Adipose tissue (tissue), 3 donors: ENCODE data around the gene SORCS3. TPM values are rescaled to one million over a fixed set of nuclear protein-coding genes. Genes with fewer than 3 reads are reported as not detected.

Source experiments
- H3K27ac ChIP-seq: one replicate; pipeline ENCODE4 v1.5.1; 2013; ENCODE audit warnings: low read depth, low read length
- WGBS, 3 donors: extraction: QIAGEN DNeasy Blood & Tissue Kit; methylation state at CpG; one replicate each; pipeline ENCODE4 v1.1.7; 2013; 5-methylcytosine and 5-hydroxymethylcytosine counted together
- polyA plus RNA-seq, 3 donors: library from polyadenylated mRNA; stranded (reverse); fragments of 200-250 nt; gene quantifications; one replicate each; pipeline ENCODE4 v1.2.3, GENCODE V29; 2013
- donor health status: healthy with polysubstance abuse.
- donor health status: Bipolar disorder and iron deficiency.
- donor health status: healthy.

The SORCS3 gene
- polyA plus RNA-seq, 3 donors: 0.01 TPM; not detected in 1

DNA sequence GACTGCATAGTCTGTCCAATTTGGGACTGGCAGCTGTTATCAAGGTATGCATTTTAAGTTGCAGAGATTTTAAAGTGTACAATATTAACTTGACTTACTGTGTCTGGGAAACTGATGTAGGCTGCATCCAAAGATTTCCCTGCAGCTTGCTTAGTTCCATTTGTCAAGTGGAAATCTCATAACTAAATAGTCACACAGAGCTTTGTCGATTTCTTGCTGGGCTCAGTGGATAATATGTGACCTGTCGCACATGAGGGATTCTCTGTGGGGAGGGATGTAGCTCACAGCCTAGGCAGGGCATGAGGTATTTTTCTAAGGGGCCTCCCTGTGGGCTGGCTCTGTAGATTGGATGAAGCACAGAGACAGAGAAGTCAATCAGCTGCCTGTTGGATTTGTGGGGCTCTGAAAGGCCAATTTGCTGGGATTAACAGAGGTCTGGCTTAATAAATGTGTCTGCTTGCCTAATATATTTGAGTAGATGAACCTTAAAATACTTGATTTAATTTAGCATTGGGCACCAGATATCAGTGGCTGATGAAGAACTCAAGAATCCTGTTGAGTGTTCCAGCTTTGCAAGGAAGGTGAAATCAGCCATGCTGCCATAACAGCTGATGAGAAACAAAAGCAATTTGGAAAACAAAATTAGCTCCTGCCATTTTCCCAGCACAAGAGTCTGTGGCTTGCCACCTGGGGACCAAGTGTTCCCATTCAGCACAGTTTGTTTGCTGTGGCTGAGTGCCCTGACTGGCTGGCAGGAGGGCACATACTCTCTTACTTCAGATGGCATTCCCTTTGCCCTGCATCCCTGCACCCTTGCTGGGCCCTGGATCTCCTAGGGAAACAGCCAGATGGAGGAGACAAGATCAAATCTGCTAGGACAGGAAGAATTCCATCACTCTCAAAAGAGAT is 598.5 kb downstream of the SORCS3 start:
- no peak overlapping the region for H3K27ac ChIP-seq
- 83 to 84% (median 83%) methylated on average over 2 of the region's 2 CpGs for WGBS, 3 donors

DNA sequence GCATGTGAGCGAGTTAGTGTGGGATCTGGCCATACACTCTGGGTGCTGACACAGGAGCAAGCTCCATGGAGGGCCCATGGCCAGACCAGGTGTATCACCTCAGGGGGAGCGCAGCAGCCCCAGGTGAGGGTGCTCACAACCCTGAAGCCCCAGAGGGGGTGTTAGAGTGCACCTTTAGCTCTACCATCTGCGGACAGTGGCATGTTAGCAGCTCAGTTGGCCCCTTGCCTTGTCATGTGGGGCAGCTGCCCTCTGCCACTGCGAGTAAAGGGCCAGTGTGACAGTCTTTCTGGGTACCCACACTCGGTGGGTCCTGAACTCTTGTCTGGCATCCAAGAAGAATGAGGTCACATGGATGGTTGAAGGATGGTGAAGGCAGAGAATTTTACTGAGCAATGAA is 600.2 kb downstream of the SORCS3 start:
- 90 to 93% (median 91%) methylated on average over 5 of the region's 5 CpGs for WGBS, 3 donors
- no peak overlapping the region for H3K27ac ChIP-seq

DNA sequence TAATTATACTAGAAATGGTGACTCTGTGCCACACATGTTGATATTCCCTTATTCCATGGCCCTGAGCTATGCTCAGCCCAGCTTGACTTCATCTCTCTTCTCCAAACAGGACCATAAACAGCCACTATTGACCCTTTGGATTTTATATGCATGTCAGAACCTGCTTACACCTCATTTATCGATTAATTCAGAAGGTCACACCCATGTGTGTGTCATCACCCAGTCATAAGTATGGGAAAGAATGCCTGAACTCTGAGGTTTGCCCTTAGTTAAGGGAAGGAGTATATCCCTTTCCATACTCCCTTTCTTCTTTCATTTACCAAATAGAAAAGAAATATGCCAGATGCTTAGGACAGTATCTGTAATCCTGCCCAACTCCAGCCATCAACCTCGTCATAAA is 602.3 kb downstream of the SORCS3 start:
- H3K27ac ChIP-seq: no peak overlapping the region
- 73 to 91% (median 77%) methylated on average over 2 of the region's 2 CpGs for WGBS, 3 donors

DNA sequence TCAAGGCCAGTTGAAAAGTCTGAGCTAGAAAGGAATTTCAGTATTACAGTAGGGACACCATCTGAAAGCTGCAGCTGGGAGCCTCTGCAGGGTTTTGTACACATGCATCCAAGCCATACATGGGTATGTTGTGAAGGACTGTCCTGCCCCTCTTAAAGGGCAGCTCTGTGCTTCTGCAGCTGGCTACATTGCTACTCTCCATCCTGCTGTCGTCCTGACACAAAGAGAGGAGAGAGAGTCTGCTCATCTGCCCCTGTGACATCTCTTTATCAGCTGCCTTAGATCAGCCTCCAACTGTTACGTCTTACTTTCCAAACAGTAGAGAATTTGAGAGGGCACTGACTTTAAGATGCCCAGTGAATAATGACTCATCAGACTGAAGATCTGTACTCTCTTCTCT is 602.7 kb downstream of the SORCS3 start:
- 26 to 52% (median 49%) methylated on average over 2 of the region's 2 CpGs for WGBS, 3 donors
- no peak overlapping the region for H3K27ac ChIP-seq

DNA sequence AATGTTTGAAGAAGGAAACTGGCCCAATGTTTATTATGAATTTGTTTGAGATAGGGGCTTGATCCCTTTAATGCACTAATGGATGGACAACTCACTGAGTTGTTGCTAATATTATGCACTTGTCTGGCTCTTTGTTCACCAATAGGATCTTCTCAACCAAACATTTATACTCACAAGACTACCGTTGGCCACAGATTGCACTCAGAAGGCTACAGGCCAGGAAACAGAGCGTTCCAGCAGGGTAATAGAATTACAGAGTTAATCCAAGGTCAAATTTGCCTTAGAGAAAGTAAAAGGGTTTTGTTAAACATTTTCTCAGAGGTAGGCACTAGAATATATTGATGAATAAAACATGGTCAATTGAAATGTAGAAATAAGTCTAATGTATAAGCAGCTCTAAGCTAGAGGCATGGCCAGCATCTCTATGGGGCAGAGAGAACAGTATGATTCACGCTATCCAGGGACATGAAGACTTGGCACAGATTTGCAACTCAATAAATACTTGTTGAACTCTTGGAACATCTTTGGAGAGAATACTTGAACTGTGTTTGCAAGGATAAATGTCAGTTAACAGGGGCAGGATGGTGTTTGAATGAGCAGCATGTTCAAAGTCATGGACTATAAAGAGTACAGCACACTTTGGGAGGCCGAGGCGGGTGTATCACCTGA is 606.9 kb downstream of the SORCS3 start:
- 67 to 71% (median 68%) methylated on average over 5 of the region's 5 CpGs for WGBS, 3 donors
- H3K27ac ChIP-seq: no peak overlapping the region

DNA sequence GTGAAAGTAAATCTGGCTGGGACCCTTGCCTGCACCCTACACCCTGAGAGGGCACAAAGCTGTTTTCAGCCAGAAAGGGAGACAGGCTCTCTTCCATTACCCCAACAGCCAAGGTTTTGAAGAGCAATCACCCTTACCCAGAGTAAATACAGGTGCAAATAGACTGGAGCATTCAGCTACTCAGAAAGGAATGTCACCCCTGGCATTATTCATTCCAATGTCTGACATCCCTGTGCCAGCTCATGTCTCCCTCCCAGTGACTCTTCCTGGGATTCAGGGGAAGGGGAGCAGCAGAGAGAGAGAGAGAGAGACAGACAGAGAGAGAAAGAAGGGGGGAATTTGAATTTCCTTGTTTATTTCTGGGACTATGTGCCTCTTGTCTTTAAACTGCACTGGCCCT is 611.8 kb downstream of the SORCS3 start:
- no peak overlapping the region for H3K27ac ChIP-seq

DNA sequence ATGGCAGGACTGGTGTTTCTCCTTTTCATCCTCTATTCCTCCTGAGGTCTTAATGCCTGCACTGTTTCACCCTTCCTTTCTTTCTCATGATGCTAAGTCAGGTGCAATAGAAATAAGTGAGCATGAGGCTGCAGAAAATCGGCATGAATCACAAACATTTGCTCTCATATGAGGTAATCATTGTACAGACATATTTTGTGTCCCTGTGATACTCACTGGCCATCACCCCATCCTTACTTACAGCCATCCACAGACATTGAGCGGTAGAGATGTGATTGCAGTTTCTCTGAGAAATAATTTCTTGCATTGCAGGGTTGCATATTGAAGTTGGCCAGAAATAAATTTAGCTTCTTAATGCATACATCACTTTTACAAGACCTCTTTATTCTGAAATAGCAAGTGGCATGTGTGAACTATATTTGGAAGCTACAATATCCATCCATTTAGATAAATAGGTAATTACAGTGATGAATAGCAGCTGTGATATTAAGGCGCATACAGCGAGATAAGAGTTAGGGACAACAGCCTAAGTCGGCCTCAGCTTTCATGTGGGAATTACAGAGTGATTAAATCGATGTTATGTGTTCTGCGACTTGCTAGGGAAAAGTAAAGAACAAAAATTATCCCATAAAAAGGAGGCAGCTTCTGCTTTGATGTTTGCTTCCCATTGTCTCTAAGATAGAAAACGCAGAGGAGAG is 612.6 kb downstream of the SORCS3 start:
- WGBS, 3 donors: 64 to 74% (median 69%) methylated on average over 8 of the region's 8 CpGs

DNA sequence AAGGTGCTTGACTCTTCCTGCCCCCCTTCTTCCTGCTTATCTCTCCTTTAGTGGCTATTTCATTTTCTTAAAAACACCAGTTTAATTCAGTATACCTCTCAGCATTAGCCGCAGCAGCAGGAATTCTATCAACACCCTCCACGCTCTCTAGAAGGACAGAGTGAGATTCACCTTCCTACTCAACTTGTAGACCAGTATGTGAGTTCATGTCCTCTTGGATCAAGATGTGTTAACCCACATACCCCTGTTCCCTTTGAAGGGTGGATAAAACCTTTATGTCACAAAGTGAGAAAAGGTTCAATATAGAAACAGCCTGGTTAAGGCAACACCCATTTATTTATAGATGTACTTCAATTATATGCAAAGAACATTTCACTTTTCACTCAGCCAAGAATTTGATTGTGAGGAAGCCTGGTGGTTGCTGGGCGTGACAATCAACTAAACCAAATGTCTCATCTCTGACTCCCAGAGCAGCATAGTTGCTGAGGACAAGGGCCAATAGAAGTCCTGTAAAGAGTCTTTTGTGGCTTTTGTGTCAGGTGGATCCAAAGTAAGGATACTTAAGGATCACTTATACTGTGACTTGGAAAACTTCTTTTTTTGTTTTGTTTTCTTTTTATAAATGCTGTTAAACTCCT is 617.1 kb downstream of the SORCS3 start:
- no peak overlapping the region for H3K27ac ChIP-seq
- WGBS, 3 donors: 81 to 87% (median 81%) methylated on average over 3 of the region's 3 CpGs

More for the DNA sequence above, 612.6 kb downstream of the SORCS3 start:
- no peak overlapping the region for H3K27ac ChIP-seq

DNA sequence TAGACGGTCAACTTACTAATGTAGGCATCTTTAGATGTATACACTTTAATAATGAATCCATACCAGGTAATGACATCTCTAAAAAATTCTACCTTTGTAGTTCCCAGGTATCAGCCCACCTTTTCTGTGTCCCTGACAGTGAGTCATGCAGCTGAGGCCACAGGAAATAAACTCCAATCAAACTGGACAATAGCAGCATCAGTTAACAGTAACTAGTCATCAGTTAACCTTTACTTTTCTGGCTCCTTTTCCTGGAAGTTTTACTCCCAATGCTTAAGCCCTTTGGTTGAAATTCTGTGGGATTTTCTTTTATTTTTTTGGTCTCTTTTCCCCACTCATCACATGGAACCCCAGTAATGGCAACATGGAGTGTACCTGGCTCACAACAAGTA is 617.6 kb downstream of the SORCS3 start:
- no peak overlapping the region for H3K27ac ChIP-seq
- 68 to 76% (median 68%) methylated on average over 1 of the region's 1 CpG for WGBS, 3 donors

DNA sequence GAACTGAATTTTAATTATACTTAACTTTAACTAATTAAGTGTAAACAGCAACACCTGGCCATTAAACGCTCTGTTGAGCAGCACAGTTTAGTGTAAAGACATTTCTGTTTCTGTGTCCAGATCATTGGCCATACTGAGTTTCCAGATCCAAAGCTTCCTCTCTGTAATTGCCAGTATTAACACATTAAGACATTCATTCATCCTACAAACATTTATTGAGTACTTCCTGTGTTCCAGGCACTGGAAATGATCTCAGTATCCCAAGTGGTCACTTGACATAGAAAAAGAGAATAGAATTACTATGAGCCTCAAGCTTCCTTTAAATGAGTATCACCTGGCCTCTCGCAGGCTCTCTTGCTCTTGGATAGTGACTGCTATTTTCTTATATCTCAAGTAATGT is 618.1 kb downstream of the SORCS3 start:
- WGBS, 3 donors: 74 to 76% (median 76%) methylated on average over 2 of the region's 2 CpGs
- no peak overlapping the region for H3K27ac ChIP-seq

DNA sequence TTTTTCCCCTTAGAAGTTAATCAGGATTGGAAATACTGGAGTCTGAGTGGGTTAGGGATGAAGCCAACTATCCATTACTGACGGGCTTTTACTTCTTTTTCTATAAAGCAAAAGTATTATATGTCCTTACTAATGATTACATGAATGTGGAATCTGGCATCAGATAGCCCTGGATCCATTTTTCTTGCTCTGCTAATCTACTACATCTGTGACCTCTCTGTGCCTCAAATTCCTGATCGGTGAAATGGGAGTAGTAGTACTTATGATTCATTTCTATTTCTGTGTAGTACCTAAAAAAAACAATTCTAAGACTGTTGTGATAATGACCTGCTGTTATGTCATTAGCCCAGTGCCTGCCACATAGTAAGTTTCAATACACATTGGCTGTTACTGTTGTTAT is 621.6 kb downstream of the SORCS3 start:
- WGBS, 3 donors: 48 to 69% (median 57%) methylated on average over 2 of the region's 2 CpGs
- no peak overlapping the region for H3K27ac ChIP-seq

DNA sequence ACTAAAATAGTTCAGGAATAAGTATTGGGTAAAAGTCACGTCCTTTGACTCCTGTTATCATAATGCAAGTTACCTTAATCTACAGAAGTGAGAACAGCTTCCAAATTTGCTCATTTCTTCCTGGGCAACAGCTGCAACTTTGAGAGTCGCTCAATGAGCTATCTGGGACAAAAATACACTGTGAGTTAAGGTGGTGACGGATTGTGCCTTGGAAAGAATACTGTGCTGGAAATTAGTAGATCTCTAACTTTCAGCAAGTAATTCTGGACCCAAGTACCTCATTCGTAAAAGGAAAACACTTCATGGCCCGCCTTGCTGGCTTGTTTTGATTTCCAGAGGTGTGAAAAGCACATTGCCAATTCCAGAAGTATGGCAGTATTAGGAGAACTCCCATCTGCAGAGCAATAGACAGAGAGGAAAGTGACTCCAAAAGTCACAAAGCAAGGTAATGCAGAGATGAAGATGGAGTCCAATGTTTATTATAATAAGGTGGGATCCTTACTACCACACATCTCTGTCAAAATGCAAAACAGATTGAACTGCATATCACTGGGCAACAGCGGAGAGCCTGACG is 626.0 kb downstream of the SORCS3 start:
- WGBS, 3 donors: 79 to 88% (median 83%) methylated on average over 7 of the region's 7 CpGs
- H3K27ac ChIP-seq: no peak overlapping the region

DNA sequence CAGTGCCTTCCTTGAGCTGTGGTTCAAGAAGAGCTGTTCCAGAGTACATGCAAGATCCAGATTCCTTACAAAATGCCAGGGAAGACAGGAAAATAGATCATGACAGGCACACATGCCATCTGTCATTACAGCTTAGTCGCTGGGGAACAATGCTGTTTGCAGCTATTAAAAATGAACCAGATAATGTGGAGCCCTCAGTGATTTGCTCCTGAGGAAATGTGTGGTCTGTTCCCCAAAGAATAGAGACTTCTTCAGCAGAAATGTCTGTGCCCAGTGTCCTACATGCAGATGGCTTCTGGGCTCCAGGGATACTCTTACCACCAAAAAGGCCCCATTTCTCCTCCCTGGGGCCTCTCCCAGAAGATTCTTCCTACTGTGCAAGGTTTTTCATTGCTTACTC is 627.9 kb downstream of the SORCS3 start:
- WGBS, 3 donors: 50 to 73% (median 62%) methylated on average over 1 of the region's 1 CpG
- H3K27ac ChIP-seq: no peak overlapping the region

DNA sequence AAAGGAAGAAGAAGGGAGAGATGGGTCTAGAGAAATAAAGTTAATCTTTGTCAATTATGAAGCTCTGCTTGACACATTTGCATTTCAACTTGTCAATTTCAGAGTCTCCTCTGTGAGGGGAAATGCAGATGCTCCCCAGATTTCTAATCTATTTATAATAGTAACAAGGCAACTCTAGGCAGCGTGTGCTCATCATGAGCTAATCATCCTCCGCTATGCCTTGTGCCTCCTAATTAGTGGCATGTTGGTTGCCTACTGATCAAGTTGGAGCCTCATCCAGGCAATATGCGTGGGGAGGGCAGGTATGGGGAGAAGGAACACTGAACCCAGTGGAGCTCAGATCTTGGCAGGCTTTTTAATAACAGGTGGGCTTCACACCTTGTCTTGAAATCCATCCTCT is 628.6 kb downstream of the SORCS3 start:
- H3K27ac ChIP-seq: no peak overlapping the region
- WGBS, 3 donors: 81 to 84% (median 84%) methylated on average over 3 of the region's 3 CpGs

DNA sequence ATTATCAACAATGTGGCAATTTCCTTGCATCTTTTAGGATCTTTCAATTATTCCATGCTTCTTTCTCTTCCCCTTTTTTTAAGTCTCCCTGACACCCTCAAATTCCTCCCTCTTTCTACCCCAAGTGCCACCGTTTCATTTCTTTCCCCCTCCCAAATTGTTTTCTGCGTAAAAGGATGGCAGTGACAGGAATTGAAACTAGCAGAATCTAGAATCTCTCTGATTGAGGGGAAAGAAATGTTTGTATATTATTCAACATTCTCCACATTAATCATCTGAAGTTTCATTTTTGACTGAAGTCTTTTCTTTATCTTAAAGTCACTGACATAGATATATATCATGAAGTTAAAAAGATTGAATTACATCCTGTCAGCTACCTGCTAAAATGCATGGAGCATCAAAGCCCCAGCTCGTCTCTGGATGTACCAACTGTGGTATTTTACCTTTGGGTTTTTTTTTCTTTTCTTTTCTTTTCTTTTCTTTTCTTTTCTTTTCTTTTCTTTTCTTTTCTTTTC is 633.5 kb downstream of the SORCS3 start:
- WGBS, 3 donors: 67 to 78% (median 70%) methylated on average over 3 of the region's 3 CpGs
- no peak overlapping the region for H3K27ac ChIP-seq

DNA sequence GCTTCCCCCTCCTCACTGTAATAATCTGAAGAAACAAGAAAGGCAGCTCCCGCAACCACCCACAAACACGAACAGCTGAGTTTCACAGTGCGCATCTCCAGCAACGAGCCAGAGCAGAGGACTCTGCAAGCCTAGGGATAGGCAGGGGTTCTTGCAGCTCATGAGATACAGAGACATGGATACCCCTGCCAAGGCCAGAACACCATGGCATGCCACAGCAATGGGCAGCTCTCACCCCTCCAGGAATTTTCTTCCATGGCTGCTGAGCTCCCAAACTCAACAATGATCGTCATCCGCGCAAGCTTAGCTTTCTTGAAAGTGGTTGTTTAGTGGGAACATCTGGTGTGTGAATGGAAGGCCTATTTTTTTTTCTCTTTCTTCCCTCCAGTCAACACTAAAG is 637.3 kb downstream of the SORCS3 start:
- 93 to 96% (median 95%) methylated on average over 7 of the region's 7 CpGs for WGBS, 3 donors
- H3K27ac ChIP-seq: no peak overlapping the region

DNA sequence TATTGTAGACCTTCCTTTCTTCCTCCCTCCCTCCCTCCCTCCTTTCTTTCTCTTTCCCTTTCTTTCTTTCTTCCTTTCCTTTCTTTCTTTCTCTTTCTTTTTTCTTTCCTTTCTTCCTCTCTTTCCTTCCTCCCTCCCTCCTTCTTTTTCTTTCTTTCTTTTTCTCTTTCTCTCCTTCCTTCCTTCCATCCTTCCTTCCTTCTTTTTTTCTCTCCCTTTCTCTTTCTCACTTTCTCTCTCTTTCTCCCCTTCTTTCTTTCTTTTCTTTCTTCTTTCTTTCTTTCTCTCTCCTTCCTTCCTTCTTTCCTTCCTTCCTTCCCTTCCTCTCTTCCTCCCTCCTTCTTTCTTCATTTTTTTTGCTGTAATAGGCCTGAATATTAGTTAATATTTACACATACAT is 638.0 kb downstream of the SORCS3 start:
- no peak overlapping the region for H3K27ac ChIP-seq

DNA sequence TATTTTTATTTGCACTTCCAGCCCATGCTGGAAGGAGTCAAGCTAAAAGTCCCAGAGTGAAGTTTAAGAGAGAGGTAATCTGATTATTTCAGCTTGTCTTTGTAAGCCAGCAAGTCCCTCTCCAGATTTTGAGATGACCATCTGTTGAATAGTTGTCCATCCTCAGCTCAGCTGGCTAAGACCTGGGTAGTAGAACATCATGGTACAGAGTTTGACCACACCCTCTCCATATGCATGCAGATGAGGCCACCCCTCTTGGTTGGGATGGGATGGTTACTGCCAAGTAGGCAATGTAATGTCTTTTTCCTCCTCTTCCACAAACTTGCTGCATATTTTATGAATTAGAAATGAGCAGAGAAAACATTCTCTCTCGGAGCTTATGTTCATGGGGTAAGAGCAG is 639.8 kb downstream of the SORCS3 start:
- 52 to 70% (median 66%) methylated on average over 1 of the region's 1 CpG for WGBS, 3 donors

More for the DNA sequence above, 639.8 kb downstream of the SORCS3 start:
- no peak overlapping the region for H3K27ac ChIP-seq
